Stimulated activated naive CD8-positive, alpha-beta T cell treated with anti-CD3 and anti-CD28 coated beads, Interleukin-15, Interleukin-2, amounts not matched to agents 100 ng/mL and 50 ng/mL, for 24 hours (primary cell): ENCODE results near the gene CPN2.

Source experiments
- H3K27ac Mint-ChIP-seq: one replicate; pipeline ENCODE4 v1.8.0; 2021; ENCODE audit warnings: mild to moderate bottlenecking, mixed read lengths
- H3K27me3 Mint-ChIP-seq: one replicate; pipeline ENCODE4 v1.8.0; 2021; ENCODE audit warnings: mixed read lengths
- H3K36me3 Mint-ChIP-seq: one replicate; pipeline ENCODE4 v1.8.0; 2021; ENCODE audit warnings: low read depth, mixed read lengths
- H3K4me1 Mint-ChIP-seq: one replicate; pipeline ENCODE4 v1.8.0; 2021; ENCODE audit warnings: low read depth, mixed read lengths
- H3K4me3 Mint-ChIP-seq: one replicate; pipeline ENCODE4 v1.8.0; 2021; ENCODE audit warnings: mild to moderate bottlenecking, mixed read lengths
- H3K9me3 Mint-ChIP-seq: one replicate; pipeline ENCODE4 v1.8.0; 2021; ENCODE audit warnings: mixed read lengths

The CPN2 gene

DNA sequence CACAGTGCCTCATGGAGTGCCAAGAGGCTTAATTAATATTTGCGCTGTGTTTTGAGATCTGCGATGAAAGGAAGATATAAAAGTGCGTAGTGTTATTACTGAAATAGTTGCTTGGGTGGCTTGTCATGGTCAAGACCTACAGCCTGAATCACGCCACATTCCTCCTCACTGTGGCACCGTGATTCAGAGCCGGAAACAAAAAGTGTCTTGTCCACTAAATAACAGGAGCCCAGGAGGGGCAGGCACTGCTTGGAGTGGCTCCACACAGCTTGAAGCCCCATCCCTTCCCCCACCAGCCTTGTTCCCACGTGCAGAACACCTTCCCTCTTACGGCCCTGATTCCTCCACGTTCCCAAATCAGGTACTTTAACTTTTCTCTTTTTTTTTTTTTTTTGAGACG lies 19.6 kb upstream of the CPN2 start:
- H3K36me3 Mint-ChIP-seq, result no peaks in the 10 kb centered on the region
- peaks cover 45% of the 10 kb centered on the region for H3K27me3 Mint-ChIP-seq
- no peaks in the 10 kb centered on the region for H3K4me1 Mint-ChIP-seq
- no peak overlapping the region for H3K4me3 Mint-ChIP-seq
- no peak overlapping the region for H3K27ac Mint-ChIP-seq
- H3K9me3 Mint-ChIP-seq, result no peaks in the 10 kb centered on the region

GRCh38 chr3:194369522-194370279 lies 18.6 kb upstream of the CPN2 start, which contains the start of gene LRRC15:
Gene LRRC15 (minus strand): TSS chr3:194369743. CDS start chr3:194361043, 8,700 bp downstream.
- no peaks in the 10 kb centered on the region for H3K36me3 Mint-ChIP-seq
- no peak within 1 kb of the TSS for H3K27ac Mint-ChIP-seq
- H3K27me3 Mint-ChIP-seq, result peaks cover 40% of the 10 kb centered on the region
- H3K9me3 Mint-ChIP-seq, result no peaks in the 10 kb centered on the region
- no peaks in the 10 kb centered on the region for H3K4me1 Mint-ChIP-seq
- no peak within 1 kb of the TSS for H3K4me3 Mint-ChIP-seq

DNA sequence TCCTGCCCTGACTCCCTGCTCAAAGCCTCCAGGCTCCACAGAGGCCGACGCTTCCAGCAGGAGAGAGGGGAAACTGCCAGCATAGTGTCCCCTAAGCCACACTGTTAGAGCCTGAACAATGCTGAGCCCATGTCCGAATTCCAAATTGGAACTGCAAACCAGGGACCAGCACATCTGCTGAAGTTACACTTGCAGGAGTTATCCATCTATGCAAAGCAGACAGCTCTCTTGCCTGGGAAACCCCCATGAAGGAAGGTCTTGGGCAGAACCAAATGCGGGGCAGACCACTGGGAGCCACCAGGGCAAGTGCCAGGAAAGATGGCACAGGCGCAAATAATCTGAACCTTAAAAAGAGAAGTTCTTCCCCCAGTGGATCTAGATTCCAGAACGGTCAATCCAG lies 17.8 kb upstream of the CPN2 start:
- Mint-ChIP-seq H3K9me3 (no peaks in the 10 kb centered on the region), H3K36me3 (no peaks in the 10 kb centered on the region), H3K27me3 (peaks cover 40% of the 10 kb centered on the region), H3K4me3 (no peak overlapping the region), H3K4me1 (no peaks in the 10 kb centered on the region), H3K27ac (no peak overlapping the region)

DNA sequence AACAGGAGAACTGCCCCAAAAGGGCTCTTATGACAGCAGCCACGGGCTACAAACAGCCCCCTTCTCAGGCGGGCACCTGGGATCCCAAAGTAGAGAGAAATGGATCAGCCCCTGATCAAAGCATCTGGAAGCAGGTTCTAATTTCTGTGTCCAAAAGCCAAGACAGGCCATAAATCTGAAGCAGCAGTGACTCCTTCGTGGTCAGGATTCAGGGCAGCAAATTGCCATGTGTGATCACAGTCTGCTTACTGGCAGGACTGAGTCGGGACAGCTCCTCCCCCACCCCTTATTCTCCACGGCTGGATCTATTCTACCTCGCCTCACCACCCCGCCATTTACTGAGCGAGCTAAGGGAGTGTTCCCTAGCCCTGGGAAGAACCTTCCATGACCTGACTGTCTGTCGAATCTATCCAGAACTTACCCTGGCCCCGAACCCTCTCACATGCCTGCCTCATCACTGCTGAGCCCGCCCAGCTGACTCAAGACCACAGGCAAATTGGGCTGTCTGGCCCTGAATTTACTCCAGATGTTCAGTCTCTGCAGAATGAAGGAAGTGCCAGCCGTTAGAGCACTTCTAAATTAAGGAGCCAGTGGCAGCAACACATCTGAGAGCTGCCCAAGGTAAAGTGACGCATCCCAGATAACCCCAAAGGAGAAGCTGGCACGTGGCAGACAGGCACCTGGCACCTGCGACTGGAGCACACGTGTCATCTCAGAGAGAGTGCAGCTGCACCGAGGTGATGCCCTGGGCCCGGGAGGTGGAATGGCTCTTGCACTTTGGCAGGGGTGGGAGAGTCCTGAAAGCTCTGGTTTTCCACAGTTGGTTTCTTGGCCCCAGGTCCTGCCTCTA lies 17.1 kb upstream of the CPN2 start:
- H3K9me3 Mint-ChIP-seq, result no peaks in the 10 kb centered on the region

GRCh38 chr3:194365978-194366490 lies 14.9 kb upstream of the CPN2 start:
- Mint-ChIP-seq H3K27me3 (peaks cover 33% of the 10 kb centered on the region), H3K4me3 (no peak overlapping the region), H3K4me1 (no peaks in the 10 kb centered on the region), H3K9me3 (no peaks in the 10 kb centered on the region), H3K36me3 (no peaks in the 10 kb centered on the region), H3K27ac (no peak overlapping the region)

More for the DNA sequence above, 17.1 kb upstream of the CPN2 start:
- Mint-ChIP-seq H3K4me1 (no peaks in the 10 kb centered on the region), H3K36me3 (no peaks in the 10 kb centered on the region), H3K27me3 (peaks cover 40% of the 10 kb centered on the region), H3K4me3 (no peak overlapping the region), H3K27ac (no peak overlapping the region)

GRCh38 chr3:194365526-194365925 lies 14.4 kb upstream of the CPN2 start:
- peaks cover 29% of the 10 kb centered on the region for H3K27me3 Mint-ChIP-seq
- H3K9me3 Mint-ChIP-seq, result no peaks in the 10 kb centered on the region
- H3K4me3 Mint-ChIP-seq, result no peak overlapping the region
- H3K27ac Mint-ChIP-seq, result no peak overlapping the region
- H3K4me1 Mint-ChIP-seq, result no peaks in the 10 kb centered on the region
- no peaks in the 10 kb centered on the region for H3K36me3 Mint-ChIP-seq

- no peak overlapping the region for H3K27ac Mint-ChIP-seq
These were observed 13.7 kb upstream of the CPN2 start for GRCh38 chr3:194364652-194365434.

DNA sequence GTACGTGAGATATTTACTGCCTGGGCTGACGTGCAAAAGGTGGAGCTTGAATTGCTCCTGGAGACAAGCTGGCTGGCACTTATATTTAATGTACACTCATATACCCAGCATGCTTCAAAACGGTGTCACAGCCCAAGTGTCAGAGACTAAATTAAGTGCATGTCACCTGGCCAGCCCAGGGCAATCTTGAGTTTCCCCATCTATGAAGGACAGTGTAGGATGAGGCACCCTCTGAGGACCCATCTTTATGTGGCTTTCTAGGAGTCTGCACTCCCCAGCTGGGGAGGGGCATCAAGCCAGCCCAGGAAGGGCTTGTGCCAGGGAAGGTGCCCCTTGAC lies 13.2 kb upstream of the CPN2 start:
- Mint-ChIP-seq H3K4me1 (no peaks in the 10 kb centered on the region), H3K27ac (no peak overlapping the region), H3K4me3 (no peak overlapping the region), H3K9me3 (no peaks in the 10 kb centered on the region), H3K27me3 (peaks cover 21% of the 10 kb centered on the region), H3K36me3 (no peaks in the 10 kb centered on the region)

More at GRCh38 chr3:194364652-194365434, 13.7 kb upstream of the CPN2 start:
- H3K36me3 Mint-ChIP-seq, result no peaks in the 10 kb centered on the region
- no peak overlapping the region for H3K4me3 Mint-ChIP-seq
- H3K9me3 Mint-ChIP-seq, result no peaks in the 10 kb centered on the region
- no peaks in the 10 kb centered on the region for H3K4me1 Mint-ChIP-seq
- H3K27me3 Mint-ChIP-seq, result peaks cover 22% of the 10 kb centered on the region

DNA sequence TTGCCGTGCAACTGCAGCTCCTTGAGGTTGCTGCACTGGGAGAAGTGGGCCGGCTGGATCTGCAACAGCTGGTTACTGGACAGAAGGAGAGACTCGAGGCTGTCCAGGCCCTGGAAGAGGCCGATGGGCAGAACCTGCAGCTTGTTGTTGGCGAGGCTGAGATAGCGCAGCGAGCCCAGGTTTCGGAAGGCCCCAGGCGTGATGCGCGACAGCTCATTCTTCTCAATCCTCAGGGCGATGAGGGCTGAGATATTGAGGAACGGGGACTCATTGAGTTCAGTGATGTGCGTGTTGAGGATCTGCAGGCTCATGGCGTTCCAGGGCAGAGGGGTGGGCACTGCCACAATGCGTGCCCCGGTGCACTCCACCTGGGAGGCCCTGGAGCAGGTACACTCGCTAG lies 9.4 kb upstream of the CPN2 start:
- H3K36me3 Mint-ChIP-seq, result no peaks in the 10 kb centered on the region
- H3K4me1 Mint-ChIP-seq, result no peaks in the 10 kb centered on the region
- H3K27ac Mint-ChIP-seq, result no peak overlapping the region
- H3K4me3 Mint-ChIP-seq, result no peak overlapping the region
- H3K27me3 Mint-ChIP-seq, result peaks cover 3% of the 10 kb centered on the region
- H3K9me3 Mint-ChIP-seq, result no peaks in the 10 kb centered on the region

DNA sequence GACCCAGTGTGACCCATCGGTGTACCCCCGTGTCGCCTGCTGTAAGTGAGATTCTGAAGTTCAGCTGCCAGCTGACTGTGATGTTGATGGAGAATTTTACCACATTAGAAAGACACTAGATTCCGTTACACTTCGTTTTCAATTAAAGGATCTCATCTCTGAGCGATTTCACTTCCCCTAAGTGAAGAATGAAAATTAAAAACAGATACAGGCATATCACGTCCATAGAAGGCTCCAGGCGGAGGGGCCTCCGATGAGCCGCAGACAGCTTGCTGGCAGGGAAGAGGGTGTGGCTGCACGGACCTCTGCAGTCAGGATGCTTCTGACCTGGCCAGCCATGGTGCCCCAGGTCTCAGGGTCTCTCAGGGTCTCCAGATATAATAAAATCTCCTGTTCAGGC lies 6.6 kb upstream of the CPN2 start:
- Mint-ChIP-seq H3K4me3 (no peak overlapping the region), H3K4me1 (no peaks in the 10 kb centered on the region), H3K27ac (no peak overlapping the region), H3K27me3 (peaks cover 3% of the 10 kb centered on the region), H3K36me3 (no peaks in the 10 kb centered on the region), H3K9me3 (no peaks in the 10 kb centered on the region)

- Mint-ChIP-seq H3K27ac (no peak overlapping the region), H3K4me3 (no peak overlapping the region), H3K9me3 (no peaks in the 10 kb centered on the region), H3K36me3 (no peaks in the 10 kb centered on the region), H3K4me1 (no peaks in the 10 kb centered on the region), H3K27me3 (peaks cover 3% of the 10 kb centered on the region)
These were observed 4.3 kb upstream of the CPN2 start for GRCh38 chr3:194355379-194355778.

GRCh38 chr3:194354315-194354714 lies 3.2 kb upstream of the CPN2 start:
- peaks cover 3% of the 10 kb centered on the region for H3K27me3 Mint-ChIP-seq
- no peaks in the 10 kb centered on the region for H3K4me1 Mint-ChIP-seq
- H3K9me3 Mint-ChIP-seq, result no peaks in the 10 kb centered on the region
- no peaks in the 10 kb centered on the region for H3K36me3 Mint-ChIP-seq
- H3K4me3 Mint-ChIP-seq, result no peak overlapping the region
- no peak overlapping the region for H3K27ac Mint-ChIP-seq

DNA sequence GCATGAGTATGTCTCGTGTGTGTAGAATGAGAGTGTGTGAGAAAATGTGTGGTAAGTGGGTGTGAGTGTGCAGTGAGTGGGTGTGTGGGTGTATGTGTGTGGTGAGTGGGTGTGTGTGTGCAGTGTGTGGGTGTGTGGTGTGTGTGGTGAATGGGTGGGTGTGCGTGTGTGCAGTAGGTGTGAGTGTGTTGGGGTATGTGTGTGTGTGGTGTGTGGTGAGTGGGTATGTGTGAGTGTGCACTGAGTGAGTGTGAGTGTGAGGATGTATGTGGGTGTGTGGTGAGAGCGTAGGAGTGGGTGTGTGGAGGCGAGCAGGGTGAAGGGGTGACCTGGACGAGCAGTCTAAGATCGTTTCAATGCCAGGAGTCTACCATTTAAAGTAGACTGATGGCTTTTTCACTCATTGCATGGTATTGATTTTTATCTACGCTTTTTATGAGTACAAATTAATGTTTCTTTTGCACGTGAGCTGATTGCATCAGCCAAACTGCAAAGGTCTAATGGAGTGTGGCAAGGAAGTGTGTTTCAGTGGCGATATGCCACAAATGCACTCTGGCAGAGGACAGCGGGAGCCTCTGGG lies 1.6 kb upstream of the CPN2 start:
- no peaks in the 10 kb centered on the region for H3K9me3 Mint-ChIP-seq
- no peak overlapping the region for H3K4me3 Mint-ChIP-seq
- no peaks in the 10 kb centered on the region for H3K27me3 Mint-ChIP-seq
- no peaks in the 10 kb centered on the region for H3K36me3 Mint-ChIP-seq
- no peaks in the 10 kb centered on the region for H3K4me1 Mint-ChIP-seq
- H3K27ac Mint-ChIP-seq, result no peak overlapping the region

- H3K4me3 Mint-ChIP-seq, result no peak overlapping the region
- no peaks in the 10 kb centered on the region for H3K27me3 Mint-ChIP-seq
- no peaks in the 10 kb centered on the region for H3K9me3 Mint-ChIP-seq
- H3K27ac Mint-ChIP-seq, result no peak overlapping the region
- no peaks in the 10 kb centered on the region for H3K36me3 Mint-ChIP-seq
- no peaks in the 10 kb centered on the region for H3K4me1 Mint-ChIP-seq
These were observed 916 bp upstream of the CPN2 start for GRCh38 chr3:194351952-194352536.
